Stomach (tissue), 9 donors: Measurements from ENCODE around the gene RGS7. TPM values are rescaled to one million over a fixed set of nuclear protein-coding genes. Genes with fewer than 3 reads are reported as not detected.
"Not testable (repeated sequence)": the region's sequence is repeated elsewhere in the genome, so short reads cannot be mapped to it uniquely, and the experiment has no call there.

Experiments
- DNase-seq, 2 donors: peaks; one replicate each; pipeline versions ENCODE4 v3.0.0 to v3.0.0-alpha.2; 2013 to 2019
- H3K27ac ChIP-seq, 5 donors: fragments of 200-600 bp in 4 of 5; sonication (generic) in 4 of 5; one replicate each; pipeline ENCODE4 v1.5.1; 2013 to 2019; ENCODE audit warnings: mild to moderate bottlenecking in 1 of 5, moderate library complexity in 1 of 5
- H3K27me3 ChIP-seq, 3 donors: fragments of 200-600 bp; sonication (generic); one replicate each; pipeline ENCODE4 v1.5.1; 2017 to 2019; ENCODE audit warnings: mixed run types in 1 of 3
- H3K36me3 ChIP-seq, 4 donors: fragments of 200-600 bp; sonication (generic); 1 replicate in 3 of 4; 2 replicates in 1 of 4; pipeline ENCODE4 v1.5.1; 2016 to 2019
- H3K4me1 ChIP-seq, 4 donors: fragments of 200-600 bp; sonication (generic); one replicate each; pipeline ENCODE4 v1.5.1; 2016 to 2019
- H3K4me3 ChIP-seq, 4 donors: fragments of 200-600 bp; sonication (generic) in 3 of 4; one replicate each; pipeline ENCODE4 v1.5.1; 2016 to 2019; ENCODE audit warnings: mild to moderate bottlenecking in 1 of 4
- H3K9me3 ChIP-seq, 4 donors: fragments of 200-600 bp; sonication (generic); one replicate each; pipeline ENCODE4 v1.5.1; 2016 to 2019
- CTCF ChIP-seq, 7 experiments: fragments of 450-650 bp in 4 of 7; fragments of 200-600 bp in 3 of 7; sonication (generic) in 3 of 7; IDR thresholded peaks; one replicate each; pipeline ENCODE4 v1.5.1; 2016 to 2019; ENCODE audit warnings: antibody characterized with exemption in 7 of 7, control low read depth in 2 of 7, mild to moderate bottlenecking in 1 of 7
- EP300 ChIP-seq: sonication (generic); formaldehyde crosslinking; IDR thresholded peaks from one replicate; pipeline ENCODE4 v1.6.1; 2017; ENCODE audit warnings: antibody characterized with exemption
- POLR2A ChIP-seq, 4 donors: fragments of 450-650 bp; IDR thresholded peaks; one replicate each; pipeline ENCODE4 v1.6.1; 2016; ENCODE audit warnings: antibody characterized with exemption in 4 of 4, control low read depth in 2 of 4, mild to moderate bottlenecking in 1 of 4, moderate library complexity in 1 of 4
- POLR2AphosphoS5 ChIP-seq, 3 donors: sonication (generic); formaldehyde crosslinking; IDR thresholded peaks; one replicate each; pipeline ENCODE4 v1.6.1; 2016; ENCODE audit warnings: antibody characterized with exemption in 3 of 3
- WGBS, 5 donors: extraction: QIAGEN DNeasy Blood & Tissue Kit in 3 of 5; methylation state at CpG; one replicate each; pipeline versions ENCODE4 v1.1.5 to v1.1.7; 2013 to 2018; 5-methylcytosine and 5-hydroxymethylcytosine counted together
- intact Hi-C: fragments of 100-400 bp; cut with DNase I; formaldehyde crosslinking; loops from one replicate; pipeline ENCODE4 v1.15.1; 2023; ENCODE audit warnings: low total_unique reads
- polyA plus RNA-seq, 3 donors: library from polyadenylated mRNA; stranded (reverse); fragments of 200-250 nt; gene quantifications; one replicate each; pipeline ENCODE4 v1.2.3, GENCODE V29; 2013
- small RNA-seq, 4 donors: library from RNA; depleted of rRNA; stranded (forward); fragments of <200 nt; gene quantifications; one replicate each; pipeline ENCODE3, GENCODE V24; 2016
- total RNA-seq, 5 donors: library from RNA; depleted of rRNA; stranded (reverse); fragments of >200 nt; gene quantifications; one replicate each; pipeline versions ENCODE4 v1.1.0 to v1.2.3, GENCODE V29; 2014 to 2016
- donor health status: healthy with polysubstance abuse.
- donor health status: Bipolar disorder and iron deficiency.
- donor health status: healthy.

RGS7 gene
- total and polyA plus RNA-seq, 8 donors = 0.23 to 2.9 (median 1.9) TPM; not detected in 2

- Histone ChIP-seq H3K4me3 (no peak overlapping the region), H3K4me1 (no peaks in the 10 kb centered on the region), H3K36me3 (no peaks in the 10 kb centered on the region), H3K27me3 (no peaks in the 10 kb centered on the region), H3K27ac (no peak overlapping the region), H3K9me3 (no peaks in the 10 kb centered on the region)
- 89 to 91% (median 90%) methylated on average over 6 of the region's 6 CpGs for WGBS, 5 donors
- intact Hi-C loops = no loop called here
- no peak for DNase-seq
- TF ChIP-seq EP300 (no peak), POLR2AphosphoS5 (IDR thresholded peaks at IDR 0.05) (no peak), POLR2A (IDR thresholded peaks at IDR 0.05) (no peak), CTCF (IDR thresholded peaks at IDR 0.05) (no peak)
Measured at GRCh38 chr1:240737766-240738265, 619.2 kb downstream of the RGS7 start.

GRCh38 chr1:240737298-240737697 lies 619.7 kb downstream of the RGS7 start:
- 73 to 81% (median 75%) methylated on average over 4 of the region's 4 CpGs for WGBS, 5 donors
- intact Hi-C loops = no loop called here
- Histone ChIP-seq H3K4me1 (no peaks in the 10 kb centered on the region), H3K4me3 (no peak overlapping the region), H3K27me3 (no peaks in the 10 kb centered on the region), H3K9me3 (no peaks in the 10 kb centered on the region), H3K36me3 (no peaks in the 10 kb centered on the region), H3K27ac (no peak overlapping the region)
- DNase-seq = no peak
- TF ChIP-seq CTCF (IDR thresholded peaks at IDR 0.05) = no peak
- no peak for TF ChIP-seq POLR2AphosphoS5 (IDR thresholded peaks at IDR 0.05)
- TF ChIP-seq EP300 = no peak
- no peak for TF ChIP-seq POLR2A (IDR thresholded peaks at IDR 0.05)

- intact Hi-C loops, H3K4me1 ChIP-seq, H3K36me3 ChIP-seq, DNase-seq, H3K27me3 ChIP-seq, H3K4me3 ChIP-seq, H3K27ac ChIP-seq, H3K9me3 ChIP-seq: not testable (repeated sequence)
- WGBS, 5 donors = 80 to 87% (median 83%) methylated on average over 3 of the region's 3 CpGs
Measured at GRCh38 chr1:240734705-240735104, 622.3 kb downstream of the RGS7 start.

GRCh38 chr1:240734001-240734400 lies 623.0 kb downstream of the RGS7 start:
- Histone ChIP-seq H3K27ac (no peak overlapping the region), H3K9me3 (no peaks in the 10 kb centered on the region), H3K27me3 (no peaks in the 10 kb centered on the region), H3K4me3 (no peak overlapping the region), H3K36me3 (no peaks in the 10 kb centered on the region), H3K4me1 (no peaks in the 10 kb centered on the region)
- TF ChIP-seq EP300 = no peak
- TF ChIP-seq CTCF (IDR thresholded peaks at IDR 0.05) = no peak
- no peak for TF ChIP-seq POLR2AphosphoS5 (IDR thresholded peaks at IDR 0.05)
- TF ChIP-seq POLR2A (IDR thresholded peaks at IDR 0.05) = no peak
- DNase-seq = no peak
- intact Hi-C loops = no loop called here
- 68 to 84% (median 73%) methylated on average over 3 of the region's 3 CpGs for WGBS, 5 donors

GRCh38 chr1:240732390-240732789 lies 624.6 kb downstream of the RGS7 start:
- H3K36me3 ChIP-seq = no peaks in the 10 kb centered on the region
- DNase-seq = peak in 1 of 2 donors; percentile 73
- no peaks in the 10 kb centered on the region for H3K9me3 ChIP-seq
- intact Hi-C loops = no loop called here
- no peaks in the 10 kb centered on the region for H3K27me3 ChIP-seq
- no peak overlapping the region for H3K27ac ChIP-seq
- no peak overlapping the region for H3K4me3 ChIP-seq
- no peaks in the 10 kb centered on the region for H3K4me1 ChIP-seq
- TF ChIP-seq POLR2AphosphoS5 (IDR thresholded peaks at IDR 0.05) (no peak), CTCF (IDR thresholded peaks at IDR 0.05) (peak in 5 of 7 experiments; percentile 34 to 62 (median 51))
- WGBS, 5 donors = 5 to 14% (median 10%) methylated on average over 5 of the region's 5 CpGs

Small RNA genes lying within 50 kb of the gene (small RNA-seq; reads per million reads assigned to genes)
- 0 reads per million in 4 donors for gene MIR3123

Other genes starting within 250 kb of the RGS7 start
- 10 to 100 TPM in 4 of 5 donors, 1 to 10 TPM in 1; 9.9 to 71.0 (median 36.4) TPM for gene FH, start 162.6 kb upstream of the RGS7 start, total RNA-seq
- 10 to 100 TPM; 45.3 to 52.5 (median 51.5) TPM for gene FH, start 162.6 kb upstream of the RGS7 start, polyA plus RNA-seq
- gene KMO, start 175.2 kb upstream of the RGS7 start, total RNA-seq = under 1 TPM in 1 of 5 donors, not detected in 4; 0.18 TPM
- gene KMO, start 175.2 kb upstream of the RGS7 start, polyA plus RNA-seq = under 1 TPM in 2 of 3 donors, not detected in 1; 0.06 to 0.33 TPM